A673 (cell line): ENCODE results near the gene ATCAY.

Source experiments
- CTCF ChIP-seq: fragments of 300-800, 200-600 bp; sonication (generic); conservative IDR thresholded peaks from 2 replicates; pipeline ENCODE4 v1.5.1; 2017; ENCODE audit warnings: low read depth, mild to moderate bottlenecking, antibody characterized with exemption, low read length, moderate library complexity, mixed read lengths
- EZH2 ChIP-seq: fragments of 200-600 bp; sonication (generic); IDR thresholded peaks from 2 replicates; pipeline ENCODE4 v1.6.1; 2017; ENCODE audit warnings: borderline replicate concordance, low read depth, mild to moderate bottlenecking, mixed read lengths, antibody characterized with exemption, low read length; ENCODE audit not compliant: poor library complexity, severe bottlenecking

GRCh38 chr19:3868770-3869456, 11.6 kb upstream of the ATCAY start, which contains the start of gene ZFR2:
- no peak for TF ChIP-seq CTCF
- no peak for TF ChIP-seq EZH2
